WI38 (cell line): Measurements from ENCODE around the gene TNRC18.
"Not testable (repeated sequence)": the region's sequence is repeated elsewhere in the genome, so short reads cannot be mapped to it uniquely, and the experiment has no call there.

Experiments
- H3K4me3 ChIP-seq: 2 replicates; pipeline ENCODE4 v1.5.1; 2011; ENCODE audit warnings: low read depth, mild to moderate bottlenecking, control low read depth, low read length
- TF ChIP-seq, protein P1 (sequence below): IDR thresholded peaks from 2 replicates; pipeline ENCODE4 v1.5.1; 2012; ENCODE audit warnings: low read depth, mild to moderate bottlenecking, control low read depth, low read length

Gene TNRC18

DNA sequence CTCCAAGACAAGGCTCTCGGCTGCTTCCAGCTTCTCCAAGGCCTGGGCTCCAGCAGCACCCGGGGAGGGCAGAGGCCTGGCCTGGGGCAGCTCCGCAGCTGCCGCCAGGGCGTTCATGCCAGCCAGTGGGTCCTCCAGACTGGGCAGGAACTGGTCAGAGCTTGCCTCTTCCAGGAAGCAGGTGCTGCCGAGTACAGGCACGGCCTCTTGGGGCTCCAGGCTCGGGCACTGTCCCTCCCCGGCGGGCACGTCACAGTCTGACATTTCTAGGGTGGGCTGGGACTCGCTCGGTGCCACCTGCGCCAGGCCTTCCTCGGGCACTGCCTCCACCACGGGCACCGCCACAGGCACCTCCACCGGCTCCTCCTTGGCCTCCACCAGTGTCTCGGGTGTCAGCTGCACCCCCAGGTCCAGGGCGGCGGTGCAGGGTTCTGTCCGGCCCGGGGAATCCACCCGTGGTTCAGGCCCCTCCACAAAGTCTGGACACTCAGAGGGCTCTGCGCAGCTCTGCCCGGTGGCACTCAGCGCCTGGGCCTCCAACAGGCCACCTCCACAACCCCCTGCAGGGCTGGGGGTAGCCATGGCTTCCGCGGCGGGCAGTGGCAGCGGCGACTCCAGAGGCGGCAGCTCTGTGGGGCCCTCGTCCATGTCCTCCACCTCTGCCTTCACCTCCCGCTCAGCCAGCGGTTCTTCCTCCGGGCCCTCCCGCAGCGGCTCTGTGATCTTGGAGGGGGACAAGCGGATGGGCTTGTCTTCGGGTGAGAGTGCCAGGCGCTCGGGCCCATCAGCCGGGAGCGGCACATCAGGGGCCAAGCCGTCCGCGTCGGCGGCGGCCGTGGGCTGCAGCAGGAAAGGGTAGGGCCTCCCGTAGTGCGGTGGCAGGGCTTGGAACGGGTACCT, 52.9 kb downstream of the TNRC18 start:
- TF ChIP-seq, protein P1, sequence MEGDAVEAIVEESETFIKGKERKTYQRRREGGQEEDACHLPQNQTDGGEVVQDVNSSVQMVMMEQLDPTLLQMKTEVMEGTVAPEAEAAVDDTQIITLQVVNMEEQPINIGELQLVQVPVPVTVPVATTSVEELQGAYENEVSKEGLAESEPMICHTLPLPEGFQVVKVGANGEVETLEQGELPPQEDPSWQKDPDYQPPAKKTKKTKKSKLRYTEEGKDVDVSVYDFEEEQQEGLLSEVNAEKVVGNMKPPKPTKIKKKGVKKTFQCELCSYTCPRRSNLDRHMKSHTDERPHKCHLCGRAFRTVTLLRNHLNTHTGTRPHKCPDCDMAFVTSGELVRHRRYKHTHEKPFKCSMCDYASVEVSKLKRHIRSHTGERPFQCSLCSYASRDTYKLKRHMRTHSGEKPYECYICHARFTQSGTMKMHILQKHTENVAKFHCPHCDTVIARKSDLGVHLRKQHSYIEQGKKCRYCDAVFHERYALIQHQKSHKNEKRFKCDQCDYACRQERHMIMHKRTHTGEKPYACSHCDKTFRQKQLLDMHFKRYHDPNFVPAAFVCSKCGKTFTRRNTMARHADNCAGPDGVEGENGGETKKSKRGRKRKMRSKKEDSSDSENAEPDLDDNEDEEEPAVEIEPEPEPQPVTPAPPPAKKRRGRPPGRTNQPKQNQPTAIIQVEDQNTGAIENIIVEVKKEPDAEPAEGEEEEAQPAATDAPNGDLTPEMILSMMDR, result no peak
- H3K4me3 ChIP-seq, result no peak overlapping the region

- TF ChIP-seq, protein P1, result no peak
- no peak overlapping the region for H3K4me3 ChIP-seq
These were observed 56.0 kb downstream of the TNRC18 start for GRCh38 chr7:5367661-5368060.

DNA sequence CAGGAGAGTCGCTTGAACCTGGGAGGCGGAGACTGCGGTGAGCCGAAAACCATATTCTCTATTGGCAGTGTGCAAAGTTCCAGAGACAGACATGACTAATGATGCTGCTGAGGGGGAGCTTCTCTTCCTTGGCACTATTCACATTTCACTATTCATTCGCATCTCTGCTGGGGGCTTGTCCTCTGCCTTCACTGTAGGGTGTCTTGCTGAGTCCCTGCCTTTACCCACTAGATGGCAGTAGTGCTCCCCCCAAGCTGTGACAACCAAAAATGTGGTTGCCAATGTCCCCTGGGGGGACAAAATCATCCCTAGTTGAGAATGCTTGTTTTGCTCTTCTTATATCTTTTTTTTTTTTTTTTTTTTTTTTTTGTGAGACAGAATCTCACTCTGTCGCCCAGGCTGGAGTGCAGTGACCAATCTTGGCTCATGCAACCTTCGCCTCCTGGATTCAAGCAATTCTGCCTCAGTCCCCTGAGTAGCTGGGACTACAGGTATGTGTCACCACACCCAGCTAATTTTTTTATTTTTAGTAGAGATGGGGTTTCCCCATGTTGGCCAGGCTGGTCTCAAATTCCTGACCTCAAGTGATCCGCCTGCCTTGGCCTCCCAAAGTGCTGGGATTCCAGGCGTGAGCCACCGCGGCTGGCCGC, 57.5 kb downstream of the TNRC18 start:
- TF ChIP-seq, protein P1, result peak; percentile 86
- not testable (repeated sequence) for H3K4me3 ChIP-seq

GRCh38 chr7:5363729-5364128, 59.9 kb downstream of the TNRC18 start:
- TF ChIP-seq, protein P1, result no peak
- no peak overlapping the region for H3K4me3 ChIP-seq

GRCh38 chr7:5362466-5362865, 61.2 kb downstream of the TNRC18 start:
- TF ChIP-seq, protein P1, result no peak
- no peak overlapping the region for H3K4me3 ChIP-seq

DNA sequence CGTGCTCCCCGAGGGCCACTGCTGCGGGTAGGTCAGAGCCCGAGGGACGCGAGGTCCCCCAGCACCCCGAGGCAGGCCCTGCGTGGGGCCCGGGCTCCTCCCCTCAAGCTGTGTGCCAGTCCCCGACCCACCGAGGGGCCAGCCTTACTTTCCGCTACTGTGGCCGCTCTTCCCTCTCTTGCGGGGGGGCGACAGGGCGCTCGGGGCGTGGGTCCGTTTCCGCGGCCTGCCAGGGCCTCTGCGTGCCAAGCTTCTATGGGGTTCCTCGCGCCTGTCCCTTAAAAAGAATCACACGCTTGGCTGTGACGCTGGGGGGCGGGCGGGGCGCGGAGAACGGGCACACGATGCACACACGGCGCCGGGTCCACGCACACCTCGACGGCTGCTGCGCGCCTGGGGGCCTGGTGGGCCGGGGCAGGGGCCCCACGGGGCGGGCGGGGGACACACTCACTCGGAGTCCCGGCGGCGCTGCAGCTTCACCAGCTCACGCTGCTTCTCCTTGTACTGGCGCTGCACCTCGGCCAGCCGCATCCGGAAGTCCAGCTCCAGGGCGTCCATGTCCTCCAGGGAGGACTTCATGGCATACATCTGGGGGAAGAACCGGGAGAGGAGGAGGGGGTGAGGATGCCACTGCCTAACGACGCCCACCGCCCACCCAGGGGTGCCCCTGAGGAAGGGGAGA, 62.0 kb downstream of the TNRC18 start:
- TF ChIP-seq, protein P1, result no peak

More for the DNA sequence above, 62.0 kb downstream of the TNRC18 start:
- no peak overlapping the region for H3K4me3 ChIP-seq
